OCI-LY7 (cell line): ENCODE measurements around the gene VAMP8.

ENCODE experiments used
- CTCF ChIP-seq: fragments of 200-600 bp; sonication (generic); conservative IDR thresholded peaks from 2 replicates; pipeline ENCODE4 v1.5.1; 2014; ENCODE audit warnings: mild to moderate bottlenecking, antibody characterized with exemption, low read length, moderate library complexity, mixed read lengths
- EZH2phosphoT487 ChIP-seq: fragments of 200-600 bp; sonication (generic); IDR thresholded peaks from 2 replicates; pipeline ENCODE4 v1.6.1; 2018; ENCODE audit warnings: low read depth, borderline replicate concordance, mild to moderate bottlenecking, mixed run types, antibody characterized with exemption, low read length, moderate library complexity, mixed read lengths

DNA sequence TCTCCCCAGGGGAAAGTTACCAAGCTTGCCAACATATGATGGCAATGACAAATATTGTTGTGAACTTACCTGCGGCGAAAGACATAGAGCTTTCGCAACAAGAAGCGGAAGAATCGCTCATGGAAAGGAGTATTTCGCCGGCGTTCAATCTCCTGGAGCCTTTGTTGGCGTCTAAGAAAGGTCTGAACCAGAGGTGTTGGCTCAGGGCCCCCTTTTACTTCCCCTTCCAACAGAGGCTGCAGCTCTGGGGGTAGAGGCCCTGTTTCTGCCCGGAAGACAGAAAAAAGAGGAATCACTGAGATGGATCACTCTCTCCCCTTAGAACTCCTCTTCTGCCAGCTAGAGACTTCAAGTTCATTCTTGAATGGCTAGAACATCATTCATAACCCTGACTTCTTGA, 26.9 kb upstream of the VAMP8 start:
- TF ChIP-seq CTCF = no peak
- no peak for TF ChIP-seq EZH2phosphoT487
